ENCODE data around the gene TRPV3. TPM values are rescaled to one million over a fixed set of nuclear protein-coding genes. Genes with fewer than 3 reads are reported as not detected.

The TRPV3 gene
- total and polyA plus RNA-seq, 2 of the 13 experiments (the other 11 are each of a cell fraction or from before 2014, with no cell fraction given): 0.90 to 1.0 TPM

GRCh38 chr17:3594051-3594800, 36.6 kb upstream of the TRPV3 start:
- Histone ChIP-seq H3K4me2 (ENCODE audit: low read depth, low read length) (no peak overlapping the region), H3K4me1 (ENCODE audit: insufficient read depth, low read length) (no peaks in the 10 kb centered on the region), H4K20me1 (ENCODE audit: insufficient read depth, low read length) (no peaks in the 10 kb centered on the region), H3K27ac (ENCODE audit: extremely low read length, insufficient read depth, low read length) (no peak overlapping the region), H3K79me2 (ENCODE audit: insufficient read depth, low read length) (no peaks in the 10 kb centered on the region), H3K36me3 (replicated peaks in 1 of 2; ENCODE audit: control insufficient read depth in 1 of 2, insufficient read depth in 2 of 2, low read length in 2 of 2) (peaks cover 16 to 33% of the 10 kb centered on the region in 2 experiments; a peak in 4 of 5 replicates), H3K9me3 (ENCODE audit: low read length) (no peaks in the 10 kb centered on the region), H3K4me3 (replicated peaks in 1 of 3; ENCODE audit: insufficient read depth in 1 of 3, low read depth in 2 of 3, low read length in 3 of 3) (no peak overlapping the region), H2AFZ (ENCODE audit: low read length) (no peak overlapping the region), H3K9ac (ENCODE audit: insufficient read depth, low read depth, low read length) (no peak overlapping the region), H3K27me3 (ENCODE audit: control insufficient read depth in 1 of 2, insufficient read depth in 2 of 2, low read length in 2 of 2) (no peaks in the 10 kb centered on the region)
- CTCF ChIA-PET (ENCODE audit: low intra/inter-chr PET ratio, low total read pairs): no interaction called here
- POLR2A ChIA-PET: no interaction called here
- DNase-seq (ENCODE audit: low spot score) (no peak), ATAC-seq (no peak), FAIRE-seq (no peak)
- BruUV-seq (replicated peaks): no TSS peak
- in situ Hi-C loops (cut with HindIII; ENCODE audit: extremely low pct_ligation_motif_present, low pct_unique_long_range_greater_than_20kb) (no loop called here), intact Hi-C loops (cut with micrococcal nuclease; ENCODE audit: unreplicated experiment) (no loop called here)
- 92% methylated on average over 11 of the region's 11 CpGs for WGBS (ENCODE audit: low lambda C conversion rate)
- no peak for TF ChIP-seq KIAA2018 (CRISPR knock-in tag; IDR thresholded peaks at IDR 0.05; ENCODE audit: borderline replicate concordance)
- no peak for TF ChIP-seq MXD3 (CRISPR knock-in tag; IDR thresholded peaks at IDR 0.05)
- TF ChIP-seq HOMEZ (CRISPR knock-in tag; IDR thresholded peaks at IDR 0.05; ENCODE audit: low read depth): no peak
